Fibroblast of skin of right biceps (primary cell): Measurements from ENCODE around the gene STIP1.
A peak's percentile ranks its signal among the peaks of the same experiment; 100 is the strongest.

ENCODE experiments used
- DNase-seq: peaks from one replicate; pipeline ENCODE4 v3.0.0-alpha.2; 2013

STIP1 gene

DNA sequence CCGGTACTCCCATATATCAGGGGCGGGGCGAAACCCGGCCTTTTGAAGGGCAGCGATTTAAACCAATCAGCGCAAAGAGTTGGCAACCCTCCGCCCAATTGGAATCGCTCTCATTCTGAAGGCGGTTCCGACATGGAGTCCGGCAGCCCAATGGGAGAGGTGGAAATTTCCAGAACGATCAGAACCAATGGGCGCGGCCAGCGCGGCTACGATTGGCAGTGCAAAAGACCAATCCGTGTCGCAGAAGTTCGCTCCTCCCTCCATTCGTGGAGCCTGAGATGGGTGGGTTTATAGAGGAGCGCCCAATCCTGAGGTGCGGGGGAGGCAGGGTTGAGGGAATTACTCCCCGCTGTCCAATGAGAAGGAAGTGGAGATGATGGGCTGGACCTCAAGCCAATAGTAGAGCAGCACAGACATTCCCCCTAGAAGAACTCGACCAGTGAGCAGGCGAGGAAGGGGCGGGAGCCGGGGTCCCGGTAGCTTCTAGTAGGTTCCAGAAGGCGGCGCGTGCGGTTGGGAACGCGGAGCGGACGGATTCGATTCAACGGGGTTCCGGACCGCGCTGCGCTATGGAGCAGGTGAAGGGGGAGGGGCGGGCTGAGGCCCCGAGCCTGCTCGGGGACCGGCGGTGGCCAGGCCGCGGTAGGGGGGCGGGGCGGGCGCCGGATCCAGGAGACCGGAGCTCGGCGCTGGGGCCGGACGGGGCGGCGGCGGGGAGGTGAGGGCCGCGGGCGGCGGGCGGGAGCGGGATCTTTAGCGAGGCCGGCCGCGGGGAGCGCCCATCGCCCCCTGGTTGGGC is at the start of gene STIP1:
STIP1 (plus strand) TSS at position 479 of the 799 bp plus-strand sequence; CDS start at position 570, 91 bp downstream.
- peak; percentile 100 for DNase-seq

DNA sequence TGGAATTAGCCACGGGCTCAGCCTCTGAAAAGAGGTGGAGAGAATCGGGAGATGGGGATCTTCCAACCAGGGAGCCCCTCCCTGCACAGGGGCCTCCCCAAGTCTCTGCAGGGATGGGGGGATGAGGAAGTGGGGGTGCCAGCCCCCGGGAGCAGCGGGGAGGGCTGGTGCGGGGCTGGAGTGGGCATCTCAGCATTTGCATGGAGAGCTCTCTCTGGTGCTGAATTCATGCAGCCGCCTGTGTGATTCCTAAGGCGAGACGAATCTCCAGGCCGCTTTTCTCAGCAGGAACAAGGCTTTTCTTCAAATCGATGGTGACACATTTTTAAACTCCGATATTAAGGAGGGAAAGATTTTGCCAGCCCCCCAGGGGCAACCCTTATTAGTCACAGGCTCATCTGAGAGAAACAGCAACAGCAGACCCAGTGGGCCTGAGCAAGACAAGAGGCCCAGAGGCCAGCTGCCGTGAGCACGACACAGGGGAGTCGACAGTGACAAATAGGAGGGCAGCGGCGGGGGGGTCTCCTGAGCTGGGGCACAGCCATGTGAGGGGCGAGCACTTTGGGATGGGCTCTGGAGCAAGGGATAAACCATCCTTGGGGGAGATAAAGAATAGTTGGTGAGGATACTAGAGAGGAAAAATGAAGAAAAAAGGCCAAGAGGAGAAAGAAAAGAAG is 49.1 kb upstream of the STIP1 start:
- DNase-seq: no peak

DNA sequence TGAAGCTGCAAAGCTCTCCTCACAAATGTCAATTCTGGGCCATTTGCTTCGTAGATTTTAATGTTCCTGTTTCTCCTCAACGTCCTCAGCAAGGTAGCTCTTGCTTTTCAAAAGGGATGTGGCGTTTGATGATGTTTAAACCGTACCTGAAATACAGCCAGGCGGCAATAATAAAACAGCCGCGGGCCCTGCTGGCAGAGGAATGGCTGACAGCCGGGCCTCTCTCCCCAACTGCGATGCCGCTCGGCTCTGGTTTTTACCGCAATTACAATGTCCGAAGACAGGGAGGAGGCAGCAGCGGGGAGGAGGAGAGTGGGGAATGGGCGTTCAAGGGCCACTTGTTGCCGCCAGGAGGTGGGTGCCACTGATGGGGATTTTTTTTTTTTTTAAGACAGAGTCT is 47.6 kb upstream of the STIP1 start:
- no peak for DNase-seq

DNA sequence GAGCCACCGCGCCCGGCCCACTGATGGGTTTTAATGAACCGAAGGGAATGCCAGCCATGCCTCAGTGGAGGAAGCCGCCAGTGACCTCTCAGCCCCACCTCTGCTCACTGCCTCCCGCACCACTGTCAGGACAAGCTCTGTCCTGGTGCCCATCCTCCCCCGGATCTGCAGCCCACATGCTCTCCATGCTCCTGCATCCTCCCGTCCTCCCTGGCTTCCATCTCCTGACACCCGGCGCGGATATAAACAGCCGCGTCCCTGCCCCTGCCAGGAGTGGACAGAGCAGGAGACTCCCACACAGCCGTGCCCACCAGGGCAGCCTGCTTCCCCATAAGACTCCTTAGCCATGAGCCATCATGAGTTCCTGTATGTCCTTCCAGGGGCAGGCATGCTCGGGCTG is 46.9 kb upstream of the STIP1 start:
- DNase-seq: no peak

DNA sequence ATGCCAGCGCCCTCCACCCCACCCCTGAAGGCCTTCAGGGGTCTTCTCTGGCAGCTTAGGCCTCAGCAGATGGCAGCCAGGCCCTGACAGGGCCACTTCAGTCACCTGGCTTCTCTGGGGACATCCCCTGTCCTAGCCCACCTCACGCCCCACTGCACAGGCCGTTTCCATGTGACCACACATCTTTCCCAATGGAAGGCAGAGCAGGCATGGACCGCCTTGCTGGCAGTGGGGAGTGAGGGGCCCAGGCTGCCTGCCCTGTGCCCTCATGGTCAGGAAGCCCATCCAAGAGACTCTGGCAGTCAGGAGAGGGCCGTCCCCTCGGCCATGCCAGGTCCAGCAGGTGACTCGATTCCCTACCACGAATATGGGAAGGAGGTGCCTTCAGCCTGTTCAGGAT is 45.9 kb upstream of the STIP1 start:
- DNase-seq: no peak

DNA sequence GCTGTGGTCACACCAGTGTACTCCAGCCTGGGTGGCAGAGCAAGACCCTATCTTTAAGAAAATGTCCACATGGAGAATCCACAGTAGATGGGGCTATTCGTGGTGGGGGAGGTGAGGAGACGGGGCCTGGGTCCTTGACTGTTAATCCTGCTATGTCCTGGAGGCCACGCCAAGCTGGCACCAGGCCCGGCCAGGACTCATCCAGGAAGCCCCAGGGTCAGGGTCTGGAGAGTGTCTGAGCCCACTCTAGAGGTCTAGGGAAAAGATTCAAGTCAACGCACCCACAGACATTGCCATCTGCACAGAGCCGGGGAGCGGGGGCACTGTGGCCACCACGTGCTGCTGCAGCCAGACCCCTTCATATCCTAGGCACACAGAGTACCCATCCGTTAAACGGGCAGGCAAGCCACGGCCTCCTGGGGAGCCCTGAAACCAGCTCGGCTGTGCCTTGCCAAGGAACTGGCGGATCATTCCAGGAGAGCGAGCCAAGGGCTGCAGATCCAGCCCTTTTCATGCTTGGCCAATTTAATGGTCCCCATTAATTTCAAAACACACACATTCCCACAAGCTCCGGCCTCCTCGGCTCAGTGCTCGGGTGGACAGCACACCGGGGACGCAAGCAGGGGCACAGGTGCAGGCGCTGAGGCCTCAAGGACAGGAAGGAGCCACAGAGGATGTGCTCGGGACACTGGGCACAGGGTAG is 44.7 kb upstream of the STIP1 start:
- no peak for DNase-seq

DNA sequence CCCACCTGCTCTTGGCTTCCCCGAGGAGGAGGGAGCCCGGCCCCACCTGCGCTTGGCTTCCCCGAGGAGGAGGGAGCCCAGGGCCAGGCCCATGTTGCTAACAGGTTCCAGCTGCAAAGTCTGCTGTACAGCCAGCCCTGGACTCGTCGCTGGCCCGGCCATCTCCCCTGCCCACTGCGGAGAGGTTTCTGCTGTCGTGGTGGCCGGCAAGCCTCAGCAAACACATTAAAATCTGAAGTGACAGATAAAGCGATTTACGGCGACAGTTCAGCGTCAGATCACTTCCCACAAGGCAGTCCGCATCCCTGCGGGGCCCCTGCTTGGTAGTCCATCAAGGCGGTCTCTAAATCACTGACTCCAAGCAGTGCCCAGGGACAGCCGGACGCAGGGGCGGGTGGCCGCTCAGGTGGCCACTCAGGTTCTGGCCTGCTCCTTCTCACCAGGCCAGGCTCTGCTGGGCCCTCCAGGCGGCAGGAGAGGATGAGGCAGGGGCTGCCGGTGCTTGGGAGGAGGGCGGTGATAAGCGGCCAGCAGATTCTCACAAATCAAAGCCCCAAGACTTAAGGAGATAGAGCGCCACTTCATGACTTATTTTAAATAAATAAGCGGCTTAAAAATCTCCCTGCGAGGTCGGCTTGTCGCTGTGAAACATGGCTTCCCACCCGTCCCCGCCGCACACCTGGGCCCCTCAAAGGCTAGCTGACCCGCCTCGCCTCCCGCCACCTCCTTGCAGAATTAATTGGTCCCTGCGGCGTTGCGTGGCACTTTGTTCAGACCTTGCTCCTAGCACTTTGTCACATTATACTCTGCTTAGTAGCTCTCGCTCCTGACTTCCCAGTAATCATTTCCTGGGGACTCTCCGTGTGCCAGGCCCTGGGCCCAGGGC is 41.1 kb upstream of the STIP1 start:
- DNase-seq: no peak

DNA sequence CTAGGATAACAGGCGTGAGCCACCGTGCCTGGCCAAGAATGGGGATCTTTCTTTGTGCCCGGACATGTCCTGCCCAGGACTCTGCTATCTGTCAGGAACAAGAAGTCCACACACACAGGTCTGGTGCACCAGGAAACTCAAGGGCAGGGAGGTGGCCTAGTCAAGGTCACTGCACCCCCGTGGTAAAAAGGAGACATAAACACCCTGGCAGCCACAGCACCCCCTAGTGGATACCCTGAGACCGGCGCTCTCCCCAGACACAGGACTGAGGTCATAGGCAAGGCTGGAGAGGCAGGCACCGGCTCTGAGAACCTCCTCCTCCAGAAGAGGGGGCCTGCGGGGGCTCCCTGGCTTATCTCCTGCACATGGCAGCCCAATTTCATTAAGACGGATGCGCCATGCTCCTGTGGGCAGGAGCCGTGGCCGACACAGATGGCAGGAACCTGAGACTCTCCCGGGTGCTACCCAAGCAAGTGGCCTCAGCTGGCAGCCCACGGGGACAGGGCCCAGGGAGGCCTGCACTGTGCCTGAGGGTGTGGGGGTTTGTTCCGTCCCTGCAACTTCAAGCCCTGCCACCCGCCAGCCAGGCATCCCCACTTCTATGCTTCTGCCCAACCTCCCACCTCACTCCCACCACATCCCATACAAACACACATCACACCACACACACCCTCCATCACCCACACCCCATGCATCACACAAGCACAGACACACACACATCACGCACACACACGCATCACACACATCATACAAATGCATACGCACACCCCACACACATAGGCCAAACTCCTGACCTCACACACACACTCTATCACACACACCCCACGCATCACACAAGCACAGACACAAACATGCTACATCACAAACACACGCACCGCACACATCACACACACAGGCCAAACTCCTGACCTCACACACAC is 39.7 kb upstream of the STIP1 start:
- peak; percentile 49 for DNase-seq

DNA sequence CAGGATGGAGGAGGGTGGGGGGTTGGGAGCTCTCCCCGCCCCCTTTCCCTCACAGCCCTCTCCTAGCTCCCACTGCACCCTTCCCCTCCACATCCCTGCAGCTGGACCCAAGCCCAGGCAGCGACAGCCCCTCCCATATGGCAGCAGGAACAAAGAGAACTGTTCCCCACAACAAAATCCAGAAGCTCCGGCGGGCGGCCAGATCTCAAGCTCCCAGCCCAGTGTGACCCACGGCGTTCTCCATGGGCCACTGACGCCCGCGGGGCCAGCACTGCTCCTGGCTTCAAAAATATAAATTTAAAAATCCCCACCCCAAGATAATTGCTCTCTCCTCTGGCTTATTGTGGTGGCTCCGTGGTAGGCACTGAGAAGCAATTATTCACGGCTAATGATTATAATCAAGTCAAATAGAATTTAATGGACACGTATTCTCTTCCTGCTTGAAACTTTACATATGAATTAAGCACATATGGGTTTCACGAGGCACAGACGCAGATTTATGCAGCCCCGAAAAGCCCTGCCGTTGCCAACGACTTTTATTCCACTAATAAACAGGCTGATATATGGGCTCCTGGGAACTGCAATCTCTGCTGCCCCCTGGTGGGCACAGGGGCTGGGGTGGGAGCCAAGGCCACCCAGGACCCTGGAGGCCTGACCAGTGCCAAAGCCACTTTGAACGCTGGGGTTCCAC is 37.6 kb upstream of the STIP1 start:
- peak; percentile 78 for DNase-seq

DNA sequence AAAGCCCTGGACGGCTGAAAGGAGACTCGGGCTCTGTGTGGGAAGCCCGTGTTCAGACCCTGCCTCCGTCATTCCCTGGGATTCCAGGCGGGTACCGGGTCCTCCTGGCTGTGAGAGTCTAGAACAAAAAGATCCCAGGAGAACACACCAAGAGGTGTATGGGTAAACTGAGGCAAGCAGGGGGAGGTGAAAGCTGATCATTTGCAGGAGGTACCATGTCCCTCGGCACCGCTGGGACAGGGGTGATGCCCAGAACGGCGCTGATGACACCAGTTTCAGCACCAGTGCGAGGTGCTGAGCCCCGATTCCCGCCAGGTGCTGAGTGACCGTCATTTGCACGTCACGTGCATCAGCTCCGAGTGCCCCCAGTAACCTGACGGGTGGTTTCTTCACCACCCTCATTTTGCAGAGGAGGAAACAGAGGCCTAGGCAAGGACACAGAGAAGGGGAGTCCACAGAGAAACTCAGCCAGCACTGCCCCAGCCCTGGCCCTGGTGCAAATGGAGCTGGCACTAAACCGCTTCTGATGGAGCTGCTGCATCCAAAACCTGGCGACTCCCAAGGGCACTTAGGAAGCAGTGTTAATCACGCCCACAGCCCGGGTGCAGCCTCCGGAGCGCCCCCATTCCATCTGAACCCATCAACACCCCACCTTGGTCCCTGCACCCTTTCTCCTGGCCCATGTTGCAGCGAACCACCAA is 36.9 kb upstream of the STIP1 start:
- no peak for DNase-seq

DNA sequence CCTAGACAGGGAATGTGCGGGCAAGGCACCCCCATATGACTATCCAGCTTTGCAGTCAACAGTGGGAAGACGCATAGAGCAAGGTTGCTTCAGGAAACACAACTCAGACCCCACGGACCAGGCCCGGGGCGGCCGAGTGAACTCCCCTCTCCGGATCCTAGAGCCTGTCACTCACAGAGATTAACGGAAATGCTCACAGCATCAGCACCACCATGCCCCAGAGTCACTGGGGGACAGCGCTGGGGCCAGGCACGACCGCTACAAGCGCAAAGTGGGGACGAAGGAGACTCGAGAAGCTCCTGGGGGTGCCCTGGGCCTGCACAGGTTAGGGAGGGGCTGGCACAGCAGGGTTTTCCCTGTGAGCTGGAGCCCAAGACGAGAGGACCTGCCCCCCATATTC is 35.9 kb upstream of the STIP1 start:
- DNase-seq: no peak

DNA sequence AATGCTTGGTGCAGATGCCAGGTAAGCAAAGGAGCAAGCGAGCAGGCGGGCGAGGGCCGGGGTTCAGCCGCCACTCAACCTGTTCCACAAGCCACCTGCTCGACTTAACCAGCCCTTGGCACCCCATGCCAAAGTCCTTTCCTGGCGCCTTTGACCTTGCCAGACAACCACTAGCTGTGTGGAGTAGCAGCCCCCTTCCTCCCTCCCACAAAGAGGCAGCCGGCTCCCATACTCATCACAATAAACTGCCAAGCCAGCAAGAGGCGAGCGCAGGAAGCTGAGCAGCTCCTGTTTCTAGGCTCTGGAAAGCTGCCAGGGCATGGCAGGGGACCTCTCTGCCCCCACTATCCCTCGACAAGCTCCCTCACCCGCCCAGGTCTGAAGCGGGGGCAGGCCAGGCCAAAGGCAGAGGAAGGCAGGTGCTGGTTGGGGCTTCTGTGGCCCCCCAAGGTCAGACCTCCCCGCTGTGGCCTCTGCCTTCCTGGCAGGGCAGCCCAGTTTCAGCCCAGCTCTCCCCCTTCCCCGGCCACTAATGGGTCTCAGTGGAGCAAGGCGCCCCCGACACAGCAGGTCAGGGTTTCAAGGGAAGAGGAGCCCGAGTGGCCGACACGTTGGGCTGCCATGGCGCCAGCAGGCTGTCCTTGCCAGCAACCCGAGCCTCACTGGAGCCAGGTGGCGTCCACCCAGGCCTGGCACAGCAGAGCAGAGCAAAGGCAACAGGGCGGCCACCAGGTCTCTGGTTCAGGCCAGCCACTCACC is 35.3 kb upstream of the STIP1 start:
- no peak for DNase-seq

DNA sequence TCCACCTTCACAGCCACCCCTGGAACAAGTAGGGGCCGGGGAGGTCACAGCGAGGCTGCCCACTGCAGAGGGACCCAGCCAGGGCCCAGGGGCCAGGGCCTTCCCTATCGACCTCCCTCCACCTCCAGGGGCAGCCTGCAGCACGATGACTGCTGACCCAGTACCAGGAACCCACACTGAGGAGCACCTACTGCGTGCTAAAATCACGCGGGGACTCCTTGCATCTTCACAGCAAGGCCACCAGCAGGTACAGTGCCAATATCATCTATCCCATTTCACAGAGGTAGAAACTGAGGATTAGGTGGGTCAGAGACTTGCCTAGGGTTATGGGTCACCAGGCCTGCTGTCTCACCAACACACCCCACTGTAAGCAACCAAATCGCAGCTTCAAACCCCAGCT is 34.6 kb upstream of the STIP1 start:
- DNase-seq: no peak

DNA sequence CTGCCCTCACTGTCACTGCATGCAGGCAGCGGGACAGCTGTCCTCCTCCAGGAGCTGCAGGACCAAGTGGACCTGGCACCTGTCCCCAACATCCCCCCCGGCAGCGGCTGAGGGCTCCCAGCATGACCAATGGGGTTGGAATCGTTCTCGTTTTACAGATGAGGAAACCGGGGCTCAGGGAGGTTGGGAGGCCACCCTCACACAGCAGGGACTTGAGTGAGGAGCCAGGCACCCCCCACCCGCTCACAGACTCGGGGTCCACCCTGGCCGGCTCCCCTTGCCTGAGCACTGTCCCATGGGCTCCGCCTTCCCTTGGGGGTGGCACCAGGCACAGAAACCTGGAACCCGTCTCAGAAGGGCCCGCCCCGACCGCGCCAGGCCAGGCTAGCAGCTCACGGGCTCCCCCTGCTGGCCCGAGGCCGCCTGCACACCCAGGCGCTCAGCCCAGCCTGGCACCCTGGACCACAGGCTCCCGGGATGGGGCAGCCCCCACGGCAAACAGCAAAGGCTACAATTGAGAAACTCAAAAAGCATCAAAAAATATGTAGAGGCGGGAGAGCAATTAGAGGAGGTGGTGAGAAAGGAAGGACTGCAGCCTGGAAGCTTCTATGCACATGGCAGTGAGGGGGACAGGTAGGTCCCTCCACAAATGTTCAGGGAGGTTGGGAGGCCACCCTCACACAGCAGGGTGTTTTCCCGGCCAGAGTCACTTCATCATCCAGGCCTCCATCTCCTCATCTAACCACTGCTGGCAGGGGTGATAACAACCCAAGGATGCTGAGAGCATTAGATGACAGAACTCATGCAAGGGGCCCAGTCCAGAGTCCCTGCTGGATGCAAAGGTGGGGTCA is 32.9 kb upstream of the STIP1 start:
- peak; percentile 41 for DNase-seq

DNA sequence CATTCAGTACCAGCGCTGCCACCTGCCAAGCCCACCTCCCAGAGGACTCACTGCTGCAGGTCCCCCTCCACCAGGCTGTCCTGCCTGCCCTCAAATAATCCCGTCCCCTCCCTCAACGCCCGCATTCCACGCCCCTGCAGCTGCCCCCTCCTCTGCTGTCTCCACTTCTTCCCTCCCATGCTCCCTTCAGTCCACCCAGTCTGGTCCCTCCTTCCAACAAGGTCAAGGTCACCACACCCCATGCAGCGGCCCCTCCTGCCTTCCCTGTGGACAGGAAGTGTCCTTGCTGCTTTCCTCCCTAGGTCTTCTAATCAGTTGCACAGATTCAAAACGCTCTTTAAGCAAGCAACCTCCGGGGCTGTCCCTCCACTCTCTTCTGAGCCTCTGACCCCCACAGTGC is 32.2 kb upstream of the STIP1 start:
- DNase-seq: no peak

DNA sequence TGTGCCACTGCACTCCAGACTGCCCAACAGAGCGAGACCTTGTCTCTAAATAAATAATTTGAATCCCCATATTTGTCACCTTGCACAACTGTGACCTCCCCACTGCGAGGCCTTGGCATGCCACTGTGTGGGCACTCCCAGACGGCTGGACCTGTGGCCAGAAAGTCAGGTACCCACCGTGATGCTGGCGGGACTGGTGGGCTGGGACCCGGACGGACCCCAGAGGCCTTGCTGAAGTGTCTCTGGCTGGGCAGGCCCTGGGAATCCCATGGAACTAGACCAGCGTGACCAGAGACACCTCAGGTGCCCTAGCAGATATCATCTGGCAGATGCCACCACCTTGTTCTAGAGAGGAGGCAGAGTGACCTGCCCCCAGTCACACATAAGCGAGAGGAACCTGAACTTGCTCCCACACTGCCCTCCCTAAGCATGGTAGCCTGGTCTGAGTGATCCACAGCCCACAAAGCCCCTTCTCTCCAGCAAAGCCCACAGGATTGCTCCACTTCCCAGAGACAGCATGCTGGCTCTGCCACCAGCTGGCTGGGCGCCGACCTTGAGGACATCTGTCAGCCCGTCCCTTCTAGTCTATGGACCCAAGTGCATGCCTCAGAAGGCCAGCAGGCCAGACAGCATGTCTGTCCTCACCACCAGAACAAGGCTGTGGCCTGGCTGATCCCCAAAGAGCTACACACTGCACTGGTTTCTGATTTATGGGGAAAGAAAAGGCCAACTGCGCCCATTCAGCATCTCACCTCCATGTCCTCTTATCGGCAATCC is 29.5 kb upstream of the STIP1 start:
- DNase-seq: no peak

DNA sequence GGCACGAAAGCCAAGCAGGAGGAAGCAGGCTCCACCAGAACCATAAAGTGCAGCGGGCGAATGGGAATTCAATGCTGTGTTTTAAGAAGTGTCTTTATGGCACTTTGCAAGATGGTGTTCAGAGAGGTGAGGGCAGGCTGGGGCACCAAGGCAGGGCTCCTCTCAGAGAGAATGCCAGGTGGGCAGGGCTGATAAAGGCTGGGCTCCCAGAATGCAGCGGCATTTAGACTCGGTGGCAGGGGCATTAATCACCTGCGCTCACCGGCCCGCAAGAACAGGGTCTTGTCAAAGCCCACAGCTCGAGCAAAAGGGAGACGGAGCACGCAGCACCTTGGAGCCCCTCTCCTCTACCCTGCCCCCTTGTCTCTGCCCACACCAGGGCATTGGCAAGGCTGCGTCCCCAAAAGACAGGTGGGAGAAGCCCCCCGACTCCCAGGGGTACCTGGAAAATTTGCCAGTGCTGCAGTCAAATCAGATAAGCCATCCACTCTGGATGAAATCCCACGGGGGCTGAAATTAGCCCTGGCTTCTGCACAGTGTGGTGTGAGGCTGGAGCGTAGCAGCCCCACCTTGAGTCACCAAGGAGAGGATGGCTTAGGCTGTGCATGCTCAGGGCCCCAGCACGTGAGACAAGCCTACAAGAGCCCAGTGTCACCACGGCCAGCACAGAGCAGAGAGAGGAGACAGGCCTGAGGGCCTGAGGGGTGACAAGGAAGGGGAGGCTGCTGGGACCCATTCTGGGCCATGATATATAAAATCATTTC is 28.2 kb upstream of the STIP1 start:
- DNase-seq: no peak
